ENCODE results near the gene GNAT2. TPM values are rescaled to one million over a fixed set of nuclear protein-coding genes. Genes with fewer than 3 reads are reported as not detected.

Gene GNAT2
- total and polyA plus RNA-seq, 10 of the 15 experiments (the other 5 are each of a cell fraction or from before 2014, with no cell fraction given) = 0.08 to 1.3 (median 0.41) TPM

DNA sequence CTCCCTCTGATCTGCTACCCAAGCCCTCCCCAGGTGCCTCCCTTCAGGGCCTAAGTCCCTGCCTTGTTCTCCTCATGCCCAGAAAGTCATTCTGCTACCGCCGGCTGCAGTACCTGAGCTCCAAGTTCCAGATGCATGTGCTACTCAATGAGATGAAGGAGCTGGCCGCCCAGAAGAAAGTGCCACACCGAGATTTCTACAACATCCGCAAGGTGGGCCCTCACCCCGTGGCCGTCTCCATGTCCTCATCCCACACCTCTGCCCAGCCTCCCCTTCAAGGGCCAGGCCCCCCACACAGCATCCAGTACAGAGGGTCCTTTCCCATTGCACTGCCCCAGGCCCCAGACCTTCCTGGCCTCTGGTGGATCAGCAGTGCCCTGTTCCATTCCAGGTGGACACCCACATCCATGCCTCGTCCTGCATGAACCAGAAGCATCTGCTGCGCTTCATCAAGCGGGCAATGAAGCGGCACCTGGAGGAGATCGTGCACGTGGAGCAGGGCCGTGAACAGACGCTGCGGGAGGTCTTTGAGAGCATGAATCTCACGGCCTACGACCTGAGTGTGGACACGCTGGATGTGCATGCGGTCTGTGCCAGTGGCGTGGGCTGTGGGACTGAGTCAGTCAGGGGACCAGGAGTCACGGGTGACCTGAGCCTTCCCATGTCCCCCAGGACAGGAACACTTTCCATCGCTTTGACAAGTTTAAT lies 8.4 kb upstream of the GNAT2 start:
- WGBS (ENCODE audit: insufficient coverage, insufficient replicate concordance, low lambda C conversion rate, missing lambda C conversion rate) = 92% methylated on average over 22 of the region's 23 CpGs
- RAD21 ChIA-PET (ENCODE audit: unreplicated experiment) = interaction anchor here (1.4 kb wide), 1 partner anchor 82 kb away, joined by 5 read pairs; no protein-coding TSS in a partner anchor
- DNase-seq (ENCODE audit: low read depth, low spot score) = no peak
- Histone ChIP-seq H3K4me3 (no peak overlapping the region), H3K79me2 (ENCODE audit: control insufficient read depth, insufficient read depth, low read length) (peaks cover 19% of the 10 kb centered on the region), H2AFZ (ENCODE audit: control insufficient read depth, low read depth, low read length) (no peak overlapping the region), H3K36me3 (ENCODE audit: control insufficient read depth in 2 of 2, insufficient read depth in 2 of 2, low read length in 1 of 2) (peaks cover 8 to 29% of the 10 kb centered on the region in 2 experiments; a peak in 3 of 4 replicates), H3K9ac (ENCODE audit: control insufficient read depth, insufficient read depth, low read length) (no peak overlapping the region), H4K20me1 (ENCODE audit: control insufficient read depth, insufficient read depth) (no peaks in the 10 kb centered on the region), H3K27ac (ENCODE audit: control insufficient read depth, insufficient read depth) (no peak overlapping the region), H3K9me3 (replicated peaks; ENCODE audit: control insufficient read depth, insufficient read depth, low read length) (no peaks in the 10 kb centered on the region), H3K4me1 (ENCODE audit: control insufficient read depth, insufficient read depth, low read length) (peaks cover 19% of the 10 kb centered on the region), H3K4me2 (ENCODE audit: control insufficient read depth, insufficient read depth) (no peak overlapping the region), H3K27me3 (replicated peaks in 1 of 2; ENCODE audit: control insufficient read depth in 2 of 2, insufficient read depth in 2 of 2, low read length in 1 of 2) (no peaks in the 10 kb centered on the region)
- no peak for ATAC-seq
- SMC1A ChIA-PET (ENCODE audit: uncharacterized antibody, unreplicated experiment) = interaction anchor here (1.0 to 5.4 kb wide), 3 partner anchors 22 to 82 kb away, joined by 3 to 36 read pairs (median 3); no protein-coding TSS in a partner anchor
- intact Hi-C loops (cut with micrococcal nuclease; ENCODE audit: unreplicated experiment) = no loop called here
- POLR2A ChIA-PET = interaction anchor here (1.5 kb wide), 1 partner anchor 82 kb away, joined by 5 read pairs; no protein-coding TSS in a partner anchor
- BruUV-seq (replicated peaks) = no TSS peak
- no peak for FAIRE-seq
- CTCF ChIA-PET = interaction anchor here (1.0 to 6.3 kb wide), 4 partner anchors 12 to 82 kb away, joined by 6 to 75 read pairs (median 34); partner anchors contain the start of gene GNAI3
- in situ Hi-C loops (cut with MboI) = no loop called here
- TF ChIP-seq CEBPB (IDR thresholded peaks at IDR 0.05; ENCODE audit: borderline replicate concordance in 1 of 2, low read depth in 2 of 2, low read length in 2 of 2) (no peak), ZBTB40 (IDR thresholded peaks at IDR 0.05; ENCODE audit: borderline replicate concordance) (no peak), EP300 (IDR thresholded peaks at IDR 0.05; ENCODE audit: borderline replicate concordance in 1 of 2, control insufficient read depth in 1 of 2, low read depth in 2 of 2, low read length in 2 of 2) (no peak), NFYB (IDR thresholded peaks at IDR 0.05; ENCODE audit: insufficient read depth, low read depth, low read length) (no peak), ZBED1 (IDR thresholded peaks at IDR 0.05; ENCODE audit: borderline replicate concordance) (no peak), CUX1 (IDR thresholded peaks at IDR 0.05; ENCODE audit: insufficient replicate concordance, low read depth, low read length) (no peak), MTA3 (IDR thresholded peaks at IDR 0.05; ENCODE audit: borderline replicate concordance, low read length) (no peak), ZNF622 (IDR thresholded peaks at IDR 0.05) (no peak), MYB (IDR thresholded peaks at IDR 0.05; ENCODE audit: borderline replicate concordance, low read depth, low read length) (no peak), IRF3 (IDR thresholded peaks at IDR 0.05) (no peak), IKZF2 (IDR thresholded peaks at IDR 0.05) (no peak)

All from GM12878 (cell line).